OCI-LY7 (cell line): Measurements from ENCODE around the gene STAB1. TPM values are rescaled to one million over a fixed set of nuclear protein-coding genes. Genes with fewer than 3 reads are reported as not detected.

Source experiments
- BruUV-seq: library from RNA; stranded (reverse); fragments of 400-500 nt; replicated peaks from 2 replicates; lab custom pipeline; 2021; lab: Mats Ljungman, UMichigan
- CTCF ChIA-PET: fragments of 300-600 bp; sonication (Branson Sonifier 250); formaldehyde crosslinking; loops from one replicate; lab custom pipeline; 2022; ENCODE audit warnings: antibody characterized with exemption; ENCODE audit not compliant: unreplicated experiment; lab: Charles Lee
- POLR2A ChIA-PET: fragments of 300-600 bp; sonication (Branson Sonifier 250); formaldehyde crosslinking; loops from one replicate; lab custom pipeline; 2022; ENCODE audit warnings: antibody characterized with exemption; lab: Charles Lee
- DNase-seq: peaks from one replicate; pipeline ENCODE4 v3.0.0-alpha.2; 2015; ENCODE audit warnings: low spot score
- H2AFZ ChIP-seq: fragments of 200-600 bp; sonication (generic), shearing (Covaris generic); 2 replicates; pipeline ENCODE4 v1.6.1; 2014; ENCODE audit warnings: mild to moderate bottlenecking, antibody characterized with exemption, low read length, moderate library complexity
- H3K27ac ChIP-seq: fragments of 200-600 bp; sonication (generic); 2 replicates; pipeline ENCODE4 v1.5.1; 2014; ENCODE audit warnings: mixed run types, low read depth, mild to moderate bottlenecking, moderate library complexity, low read length, inconsistent platforms; ENCODE audit not compliant: poor library complexity, severe bottlenecking
- H3K36me3 ChIP-seq: fragments of 200-600 bp; sonication (generic); 2 replicates; pipeline ENCODE4 v1.6.1; 2014; ENCODE audit warnings: mild to moderate bottlenecking, antibody characterized with exemption, low read length, moderate library complexity, mixed read lengths; ENCODE audit not compliant: insufficient read depth
- H3K4me1 ChIP-seq: fragments of 200-600 bp; sonication (generic); 2 replicates; pipeline ENCODE4 v1.5.1; 2014; ENCODE audit warnings: mild to moderate bottlenecking, low read length; ENCODE audit not compliant: insufficient read depth, poor library complexity, severe bottlenecking
- H3K4me2 ChIP-seq: fragments of 200-600 bp; sonication (generic); 2 replicates; pipeline ENCODE4 v1.6.1; 2014; ENCODE audit warnings: mild to moderate bottlenecking, low read length
- H3K4me3 ChIP-seq: fragments of 200-600 bp; sonication (generic); 2 replicates; pipeline ENCODE4 v1.5.1; 2014; ENCODE audit warnings: mild to moderate bottlenecking, low read depth, low read length; ENCODE audit not compliant: poor library complexity, severe bottlenecking
- H3K79me2 ChIP-seq: fragments of 200-600 bp; sonication (generic); 2 replicates; pipeline ENCODE4 v1.6.1; 2016; ENCODE audit warnings: low read depth, mild to moderate bottlenecking, low read length, moderate library complexity, mixed read lengths; ENCODE audit not compliant: insufficient read depth
- H3K9me2 ChIP-seq: fragments of 200-600 bp; sonication (generic); 2 replicates; pipeline ENCODE4 v1.6.1; 2016; ENCODE audit warnings: mild to moderate bottlenecking, low read length, mixed read lengths; ENCODE audit not compliant: insufficient read depth
- H3K9me3 ChIP-seq: fragments of 200-600 bp; sonication (generic); 2 replicates; pipeline ENCODE4 v1.6.1; 2014; ENCODE audit warnings: mild to moderate bottlenecking, mixed run types, low read length, mixed read lengths
- H4K20me1 ChIP-seq: fragments of 200-600 bp; sonication (generic); 2 replicates; pipeline ENCODE4 v1.6.1; 2014; ENCODE audit warnings: mild to moderate bottlenecking, antibody characterized with exemption, low read length, moderate library complexity, mixed read lengths; ENCODE audit not compliant: insufficient read depth
- CTCF ChIP-seq: fragments of 200-600 bp; sonication (generic); conservative IDR thresholded peaks from 2 replicates; pipeline ENCODE4 v1.5.1; 2014; ENCODE audit warnings: mild to moderate bottlenecking, antibody characterized with exemption, low read length, moderate library complexity, mixed read lengths
- EZH2phosphoT487 ChIP-seq: fragments of 200-600 bp; sonication (generic); IDR thresholded peaks from 2 replicates; pipeline ENCODE4 v1.6.1; 2018; ENCODE audit warnings: low read depth, borderline replicate concordance, mild to moderate bottlenecking, mixed run types, antibody characterized with exemption, low read length, moderate library complexity, mixed read lengths
- intact Hi-C: fragments of 100-400 bp; cut with micrococcal nuclease; formaldehyde crosslinking; loops from one replicate; pipeline ENCODE4 v1.10.0; 2022; ENCODE audit not compliant: unreplicated experiment
- total RNA-seq, 2 experiments: library from RNA; depleted of rRNA in 1 of 2; stranded (reverse); fragments of >200 nt in 1 of 2; shearing (Covaris generic) in 1 of 2; gene quantifications; 2 replicates each; pipeline ENCODE4 v1.2.3, GENCODE V29; 2014 to 2022

The STAB1 gene
- total RNA-seq, 2 experiments from 2014 or later: not detected

- no peak for DNase-seq
- CTCF ChIA-PET: interaction anchor here (1.0 to 1.1 kb wide), 2 partner anchors 17 to 41 kb away, joined by 3 to 4 read pairs; no protein-coding TSS in a partner anchor
- intact Hi-C loops: no loop called here
Measured at GRCh38 chr3:52453496-52454249, 41.5 kb upstream of the STAB1 start, which contains the start of gene TNNC1. TSS of gene TNNC1 (minus strand) at chr3:52454041. CDS start at chr3:52454015, 26 bp downstream.

GRCh38 chr3:52454250-52454937 lies 40.7 kb upstream of the STAB1 start:
- POLR2A ChIA-PET: interaction anchor here (0.6 kb wide), 1 partner anchor 311 kb away, joined by 3 read pairs; no protein-coding TSS in a partner anchor
- Histone ChIP-seq H3K4me3 (peak overlapping the region; percentile 99), H3K36me3 (peaks cover 20% of the 10 kb centered on the region), H3K9me3 (no peaks in the 10 kb centered on the region), H3K79me2 (peaks cover 13% of the 10 kb centered on the region; the same call in 1 of the 2 replicates), H4K20me1 (no peaks in the 10 kb centered on the region), H3K4me1 (peaks cover 31% of the 10 kb centered on the region), H3K27ac (peak overlapping the region; percentile 28), H3K9me2 (no peaks in the 10 kb centered on the region), H3K4me2 (peak overlapping the region; percentile 94), H2AFZ (peak overlapping the region; percentile 71; the same call in 1 of the 2 replicates)
- BruUV-seq: no TSS peak
- CTCF ChIA-PET: interaction anchor here (1.0 to 1.1 kb wide), 2 partner anchors 16 to 42 kb away, joined by 3 to 4 read pairs; no protein-coding TSS in a partner anchor
- intact Hi-C loops: no loop called here
- no peak for TF ChIP-seq CTCF
- no peak for TF ChIP-seq EZH2phosphoT487
- DNase-seq: no peak

More at GRCh38 chr3:52453496-52454249, 41.5 kb upstream of the STAB1 start, which contains the start of gene TNNC1:
- TF ChIP-seq EZH2phosphoT487: no peak
- Histone ChIP-seq H3K4me1 (peaks cover 31% of the 10 kb centered on the region), H3K36me3 (peaks cover 13% of the 10 kb centered on the region), H3K27ac (peak within 1 kb of the TSS; percentile 28), H3K4me2 (peak within 1 kb of the TSS; percentile 94), H3K4me3 (peak within 1 kb of the TSS; percentile 99), H3K79me2 (peaks cover 13% of the 10 kb centered on the region; the same call in 1 of the 2 replicates), H2AFZ (peak within 1 kb of the TSS; percentile 71; the same call in 1 of the 2 replicates), H3K9me2 (no peaks in the 10 kb centered on the region), H4K20me1 (no peaks in the 10 kb centered on the region), H3K9me3 (no peaks in the 10 kb centered on the region)
- POLR2A ChIA-PET: interaction anchor here (0.6 to 1.2 kb wide), 2 partner anchors 33 to 311 kb away, joined by 3 to 5 read pairs; no protein-coding TSS in a partner anchor
- BruUV-seq: no TSS peak

- H3K4me2 ChIP-seq: peak overlapping the region; percentile 94
- H3K4me1 ChIP-seq: peaks cover 31% of the 10 kb centered on the region
- TF ChIP-seq CTCF (no peak), EZH2phosphoT487 (no peak)
- no peaks in the 10 kb centered on the region for H4K20me1 ChIP-seq
- DNase-seq: no peak
- no peaks in the 10 kb centered on the region for H3K9me3 ChIP-seq
- TSS peak; percentile 85 for BruUV-seq
- ChIA-PET CTCF (interaction anchor here (1.1 kb wide), 1 partner anchor 15 kb away, joined by 3 read pairs; no protein-coding TSS in a partner anchor), POLR2A (no interaction called here)
- peak overlapping the region; percentile 99 for H3K4me3 ChIP-seq
- peaks cover 23% of the 10 kb centered on the region for H3K36me3 ChIP-seq
- intact Hi-C loops: loop anchor here (5.0 kb wide), 2 partner anchors 82 to 232 kb away; partner anchors contain the start of genes GNL3, PBRM1 and UQCC5
- peaks cover 13% of the 10 kb centered on the region; the same call in 1 of the 2 replicates for H3K79me2 ChIP-seq
- peak overlapping the region; percentile 28 for H3K27ac ChIP-seq
- H3K9me2 ChIP-seq: no peaks in the 10 kb centered on the region
- H2AFZ ChIP-seq: peak overlapping the region; percentile 71; the same call in 1 of the 2 replicates
Measured at GRCh38 chr3:52454938-52455282, 40.2 kb upstream of the STAB1 start.
